Nephron progenitor cell (in vitro differentiated cells): Measurements from ENCODE around the gene FBXL14.

Experiments
- DNase-seq: peaks from one replicate; pipeline ENCODE4 v3.0.0; 2021
- H3K27ac Mint-ChIP-seq: 2 replicates; pipeline ENCODE4 v1.8.0; 2021; ENCODE audit warnings: mild to moderate bottlenecking, moderate library complexity, mixed read lengths
- H3K27me3 Mint-ChIP-seq: 2 replicates; pipeline ENCODE4 v1.8.0; 2021; ENCODE audit warnings: mild to moderate bottlenecking, low read depth, mixed read lengths; ENCODE audit not compliant: poor library complexity
- H3K36me3 Mint-ChIP-seq: 2 replicates; pipeline ENCODE4 v1.8.0; 2021; ENCODE audit warnings: low read depth, mixed read lengths
- H3K4me1 Mint-ChIP-seq: 2 replicates; pipeline ENCODE4 v1.8.0; 2021; ENCODE audit warnings: mixed read lengths
- H3K4me3 Mint-ChIP-seq: 2 replicates; pipeline ENCODE4 v1.8.0; 2021; ENCODE audit warnings: mild to moderate bottlenecking, moderate library complexity, mixed read lengths
- H3K9me3 Mint-ChIP-seq: 2 replicates; pipeline ENCODE4 v1.8.0; 2021; ENCODE audit warnings: mild to moderate bottlenecking, moderate library complexity, mixed read lengths
- CTCF ChIP-seq: fragments of 200-600 bp; sonication (generic); IDR thresholded peaks from 2 replicates; pipeline ENCODE4 v1.5.0; 2021; ENCODE audit warnings: antibody characterized with exemption

The FBXL14 gene

GRCh38 chr12:1581973-1582708 lies 12.2 kb downstream of the FBXL14 start:
- no peak for TF ChIP-seq CTCF
- Mint-ChIP-seq H3K4me3 (no peak overlapping the region), H3K27ac (peak overlapping the region; percentile 17), H3K4me1 (peaks cover 75% of the 10 kb centered on the region), H3K27me3 (peaks cover 8% of the 10 kb centered on the region), H3K36me3 (peaks cover 4% of the 10 kb centered on the region), H3K9me3 (no peaks in the 10 kb centered on the region)
- no peak for DNase-seq

- Mint-ChIP-seq H3K4me3 (no peak overlapping the region), H3K4me1 (peaks cover 91% of the 10 kb centered on the region), H3K27ac (no peak overlapping the region), H3K27me3 (peaks cover 8% of the 10 kb centered on the region), H3K9me3 (no peaks in the 10 kb centered on the region), H3K36me3 (no peaks in the 10 kb centered on the region)
- no peak for TF ChIP-seq CTCF
- DNase-seq, result no peak
Measured at GRCh38 chr12:1580526-1580925, 13.9 kb downstream of the FBXL14 start.

GRCh38 chr12:1579651-1580435 lies 14.5 kb downstream of the FBXL14 start:
- Mint-ChIP-seq H3K27ac (no peak overlapping the region), H3K27me3 (peaks cover 8% of the 10 kb centered on the region), H3K4me1 (peaks cover 95% of the 10 kb centered on the region), H3K4me3 (no peak overlapping the region), H3K36me3 (no peaks in the 10 kb centered on the region), H3K9me3 (no peaks in the 10 kb centered on the region)
- DNase-seq, result no peak
- no peak for TF ChIP-seq CTCF

DNA sequence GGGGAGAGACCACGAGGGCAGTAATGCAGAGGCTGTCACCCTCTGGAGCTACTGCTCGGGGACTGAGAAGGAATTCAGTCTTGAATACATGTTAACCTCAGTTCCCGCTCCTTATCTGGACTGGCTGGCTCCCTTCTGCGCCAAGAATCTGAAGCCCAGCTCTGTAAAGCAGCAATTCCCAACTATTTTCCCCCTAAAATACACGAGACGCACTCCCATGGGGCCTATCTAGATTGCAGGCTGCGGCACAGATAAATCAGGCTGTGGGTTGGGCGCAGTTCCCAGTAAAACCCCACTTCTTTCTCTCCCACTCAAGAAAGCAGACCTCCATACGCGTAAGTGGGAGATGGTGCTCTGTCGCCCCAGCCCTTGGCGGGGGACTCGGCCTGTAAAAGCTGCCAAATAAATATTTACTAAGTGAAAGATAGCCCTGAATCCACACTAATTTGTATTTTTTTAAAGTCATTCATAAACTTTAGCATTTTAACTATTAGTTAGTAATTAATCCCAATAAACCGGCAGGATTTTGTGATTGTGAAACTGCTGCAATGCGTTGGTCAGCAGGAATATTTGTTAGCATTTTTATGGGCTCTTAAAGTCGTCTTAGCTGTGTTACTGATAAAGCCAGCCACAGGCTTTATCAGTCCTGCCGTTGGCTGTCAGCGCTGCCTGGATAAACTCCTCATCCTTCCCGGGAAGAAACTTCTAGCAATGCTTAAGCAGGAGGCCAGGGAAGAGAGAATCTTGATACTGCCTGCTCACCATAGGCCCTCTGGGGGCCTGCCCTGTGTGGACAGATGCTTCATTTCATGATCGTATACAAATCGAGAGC lies 17.8 kb downstream of the FBXL14 start:
- H3K27me3 Mint-ChIP-seq, result peaks cover 13% of the 10 kb centered on the region

More for the DNA sequence above, 17.8 kb downstream of the FBXL14 start:
- H3K4me3 Mint-ChIP-seq, result no peak overlapping the region
- peak overlapping the region; percentile 97 for H3K27ac Mint-ChIP-seq
- H3K9me3 Mint-ChIP-seq, result peaks cover 4% of the 10 kb centered on the region
- peaks cover 10% of the 10 kb centered on the region for H3K36me3 Mint-ChIP-seq
- H3K4me1 Mint-ChIP-seq, result peaks cover 96% of the 10 kb centered on the region
- no peak for TF ChIP-seq CTCF
- peak; percentile 26 for DNase-seq
